Measurements from ENCODE around the gene TOGARAM2. TPM values are rescaled to one million over a fixed set of nuclear protein-coding genes. Genes with fewer than 3 reads are reported as not detected.

Gene TOGARAM2
- total RNA-seq, 1 experiment from 2014 or later = 0.75 TPM

DNA sequence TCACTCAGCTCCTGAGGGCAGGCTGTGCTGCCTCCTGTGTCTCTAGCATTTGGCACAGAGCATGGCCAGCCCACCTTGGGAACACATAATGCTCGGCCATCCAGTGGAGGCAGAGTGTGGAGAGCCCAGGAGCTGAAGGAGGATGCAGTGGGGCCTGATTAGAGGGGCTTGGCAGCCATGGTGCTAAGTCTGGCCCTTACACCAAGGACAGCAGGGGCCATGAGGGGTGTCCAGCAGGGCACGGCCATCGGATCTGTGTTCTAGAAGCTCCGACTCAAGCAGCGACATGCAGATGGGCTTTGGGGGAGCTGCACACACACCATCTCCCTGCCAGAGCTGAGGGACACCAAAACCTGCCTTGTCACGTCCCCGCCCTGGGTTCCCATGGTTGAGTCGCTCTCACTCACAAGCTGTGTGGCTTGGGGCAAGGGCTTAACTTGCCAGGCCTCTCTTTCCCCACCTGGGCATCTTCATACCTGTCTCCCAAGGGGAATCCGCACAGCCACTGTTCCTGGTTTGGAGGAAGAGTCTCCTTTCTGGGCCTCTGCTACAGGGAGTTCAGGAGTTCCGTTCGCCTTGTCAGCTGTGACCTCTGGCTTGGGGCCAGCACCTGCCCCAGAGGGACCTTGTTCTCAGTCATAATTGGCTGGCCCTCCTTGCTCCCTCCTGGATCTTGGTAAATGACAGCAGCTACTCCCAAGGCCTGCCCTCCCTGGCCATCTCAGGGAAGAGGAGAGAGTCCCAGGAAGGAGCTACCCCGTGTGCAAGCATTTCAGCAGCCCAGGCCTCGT lies 1.3 kb upstream of the TOGARAM2 start:
- H3K4me1 ChIP-seq (ENCODE audit: insufficient read depth, low read length, poor library complexity, severe bottlenecking) = no peaks in the 10 kb centered on the region
- H3K36me3 ChIP-seq (ENCODE audit: insufficient read depth, low read length, poor library complexity, severe bottlenecking) = no peaks in the 10 kb centered on the region
- BruUV-seq (replicated peaks) = no TSS peak
- H3K27ac ChIP-seq (ENCODE audit: low read depth, low read length, poor library complexity, severe bottlenecking) = no peak overlapping the region
- DNase-seq (ENCODE audit: low spot score) = no peak
- ChIA-PET POLR2A (ENCODE audit: low non-redundant PET) (no interaction called here), CTCF (no interaction called here)
- H3K9me3 ChIP-seq (ENCODE audit: low read depth, low read length, poor library complexity, severe bottlenecking) = no peaks in the 10 kb centered on the region
- TF ChIP-seq EZH2 (IDR thresholded peaks at IDR 0.05; ENCODE audit: borderline replicate concordance, low read depth, low read length, poor library complexity, severe bottlenecking) = no peak
- TF ChIP-seq, protein P1, sequence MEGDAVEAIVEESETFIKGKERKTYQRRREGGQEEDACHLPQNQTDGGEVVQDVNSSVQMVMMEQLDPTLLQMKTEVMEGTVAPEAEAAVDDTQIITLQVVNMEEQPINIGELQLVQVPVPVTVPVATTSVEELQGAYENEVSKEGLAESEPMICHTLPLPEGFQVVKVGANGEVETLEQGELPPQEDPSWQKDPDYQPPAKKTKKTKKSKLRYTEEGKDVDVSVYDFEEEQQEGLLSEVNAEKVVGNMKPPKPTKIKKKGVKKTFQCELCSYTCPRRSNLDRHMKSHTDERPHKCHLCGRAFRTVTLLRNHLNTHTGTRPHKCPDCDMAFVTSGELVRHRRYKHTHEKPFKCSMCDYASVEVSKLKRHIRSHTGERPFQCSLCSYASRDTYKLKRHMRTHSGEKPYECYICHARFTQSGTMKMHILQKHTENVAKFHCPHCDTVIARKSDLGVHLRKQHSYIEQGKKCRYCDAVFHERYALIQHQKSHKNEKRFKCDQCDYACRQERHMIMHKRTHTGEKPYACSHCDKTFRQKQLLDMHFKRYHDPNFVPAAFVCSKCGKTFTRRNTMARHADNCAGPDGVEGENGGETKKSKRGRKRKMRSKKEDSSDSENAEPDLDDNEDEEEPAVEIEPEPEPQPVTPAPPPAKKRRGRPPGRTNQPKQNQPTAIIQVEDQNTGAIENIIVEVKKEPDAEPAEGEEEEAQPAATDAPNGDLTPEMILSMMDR (conservative IDR thresholded peaks at IDR 0.05; ENCODE audit: low read depth, low read length) = no peak
- no peak overlapping the region for H3K4me3 ChIP-seq (ENCODE audit: low read depth, low read length, poor library complexity, severe bottlenecking)
- intact Hi-C loops (cut with micrococcal nuclease; ENCODE audit: unreplicated experiment) = no loop called here
- H3K27me3 ChIP-seq (replicated peaks; ENCODE audit: insufficient read depth, low read depth, low read length, poor library complexity) = no peaks in the 10 kb centered on the region

DNA sequence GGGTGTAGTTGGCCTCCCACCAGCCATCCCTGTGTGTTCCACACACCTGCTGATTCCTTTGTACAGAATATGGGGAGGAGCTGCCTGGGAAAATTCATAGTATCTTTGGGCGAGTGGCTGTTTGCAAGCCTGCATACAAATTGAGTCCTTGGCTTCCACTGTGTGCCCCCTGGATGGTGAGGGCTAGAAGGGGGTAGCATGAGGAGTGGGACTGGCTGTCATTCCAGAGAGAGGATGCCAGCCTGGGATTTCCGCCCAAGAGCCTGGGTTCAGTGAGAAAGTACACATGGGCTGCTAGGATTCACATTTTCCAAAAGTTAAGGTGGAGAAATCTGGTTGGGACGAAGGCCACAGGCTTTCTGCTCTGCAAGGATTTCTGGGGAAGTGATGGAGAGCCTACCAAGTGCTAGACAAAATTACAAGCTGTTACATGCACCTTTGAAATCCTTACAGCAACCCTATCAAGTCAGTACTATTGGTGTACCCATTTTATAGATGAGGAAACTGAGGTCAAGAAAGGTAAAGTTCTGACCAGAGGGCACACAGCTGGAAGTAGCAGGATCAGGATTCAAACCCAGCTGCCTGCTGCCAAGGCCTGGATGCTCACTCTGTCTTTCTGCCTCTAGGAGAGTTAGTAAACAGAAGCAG lies 606 bp upstream of the TOGARAM2 start:
- Histone ChIP-seq H3K4me3 (ENCODE audit: low read depth, low read length, poor library complexity, severe bottlenecking) (no peak overlapping the region), H3K27ac (ENCODE audit: low read depth, low read length, poor library complexity, severe bottlenecking) (no peak overlapping the region), H3K4me1 (ENCODE audit: insufficient read depth, low read length, poor library complexity, severe bottlenecking) (no peaks in the 10 kb centered on the region), H3K27me3 (replicated peaks; ENCODE audit: insufficient read depth, low read depth, low read length, poor library complexity) (no peaks in the 10 kb centered on the region), H3K36me3 (ENCODE audit: insufficient read depth, low read length, poor library complexity, severe bottlenecking) (no peaks in the 10 kb centered on the region), H3K9me3 (ENCODE audit: low read depth, low read length, poor library complexity, severe bottlenecking) (no peaks in the 10 kb centered on the region)
- no peak for DNase-seq (ENCODE audit: low spot score)
- intact Hi-C loops (cut with micrococcal nuclease; ENCODE audit: unreplicated experiment) = no loop called here
- POLR2A ChIA-PET (ENCODE audit: low non-redundant PET) = no interaction called here
- CTCF ChIA-PET = no interaction called here
- BruUV-seq (replicated peaks) = no TSS peak
- TF ChIP-seq EZH2 (IDR thresholded peaks at IDR 0.05; ENCODE audit: borderline replicate concordance, low read depth, low read length, poor library complexity, severe bottlenecking) = no peak
- TF ChIP-seq, protein P1 (conservative IDR thresholded peaks at IDR 0.05; ENCODE audit: low read depth, low read length) = no peak

GRCh38 chr2:28981620-28982376 lies 700 bp downstream of the TOGARAM2 start:
- Histone ChIP-seq H3K36me3 (ENCODE audit: insufficient read depth, low read length, poor library complexity, severe bottlenecking) (no peaks in the 10 kb centered on the region), H3K27ac (ENCODE audit: low read depth, low read length, poor library complexity, severe bottlenecking) (no peak overlapping the region), H3K4me1 (ENCODE audit: insufficient read depth, low read length, poor library complexity, severe bottlenecking) (no peaks in the 10 kb centered on the region), H3K27me3 (replicated peaks; ENCODE audit: insufficient read depth, low read depth, low read length, poor library complexity) (no peaks in the 10 kb centered on the region), H3K9me3 (ENCODE audit: low read depth, low read length, poor library complexity, severe bottlenecking) (no peaks in the 10 kb centered on the region), H3K4me3 (ENCODE audit: low read depth, low read length, poor library complexity, severe bottlenecking) (no peak overlapping the region)
- DNase-seq (ENCODE audit: low spot score) = no peak
- intact Hi-C loops (cut with micrococcal nuclease; ENCODE audit: unreplicated experiment) = no loop called here
- ChIA-PET POLR2A (ENCODE audit: low non-redundant PET) (no interaction called here), CTCF (no interaction called here)
- TF ChIP-seq EZH2 (IDR thresholded peaks at IDR 0.05; ENCODE audit: borderline replicate concordance, low read depth, low read length, poor library complexity, severe bottlenecking) = no peak
- TF ChIP-seq, protein P1 (conservative IDR thresholded peaks at IDR 0.05; ENCODE audit: low read depth, low read length) = no peak
- BruUV-seq (replicated peaks) = no TSS peak

All from A673 (cell line).